Naive thymus-derived CD4-positive, alpha-beta T cell (primary cell): ENCODE measurements around the gene HOXA3. TPM values are rescaled to one million over a fixed set of nuclear protein-coding genes. Genes with fewer than 3 reads are reported as not detected.

Source experiments
- ATAC-seq: fragments of 150-1000 bp; cut with Tn5 transposase; 2 replicates; pipeline ENCODE4 v1.10.0; 2021; ENCODE audit warnings: mild to moderate bottlenecking, moderate library complexity
- CTCF ChIA-PET: fragments of 350-600 bp; sonication (Branson Sonifier 250); formaldehyde crosslinking; loops from one replicate; lab custom pipeline; 2021; ENCODE audit warnings: antibody characterized with exemption; lab: Charles Lee
- POLR2A ChIA-PET: fragments of 350-600 bp; sonication (Branson Sonifier 250); formaldehyde crosslinking; loops from one replicate; lab custom pipeline; 2021; ENCODE audit warnings: antibody characterized with exemption, inconsistent platforms; lab: Charles Lee
- DNase-seq, 9 donors: peaks; one replicate each; pipeline versions ENCODE4 v3.0.0 to v3.0.0-alpha.2; 2020 to 2022; ENCODE audit warnings: mixed read lengths in 1 of 9
- H3K27ac ChIP-seq: one replicate; pipeline ENCODE4 v1.7.0; 2013; ENCODE audit warnings: mild to moderate bottlenecking, low read depth, low read length, moderate library complexity
- H3K27me3 ChIP-seq, 2 donors: one replicate each; pipeline ENCODE4 v1.7.0; 2013; ENCODE audit warnings: low read length in 2 of 2, mild to moderate bottlenecking in 2 of 2, moderate library complexity in 2 of 2; ENCODE audit not compliant: control insufficient read depth in 2 of 2, insufficient read depth in 2 of 2
- H3K36me3 ChIP-seq, 3 experiments: 1 replicate in 2 of 3; 2 replicates in 1 of 3; pipeline ENCODE4 v1.7.0; 2013; ENCODE audit warnings: low read length in 3 of 3, mild to moderate bottlenecking in 3 of 3, moderate library complexity in 1 of 3; ENCODE audit not compliant: insufficient read depth in 3 of 3, control insufficient read depth in 2 of 3
- H3K4me1 ChIP-seq, 2 donors: one replicate each; pipeline ENCODE4 v1.7.0; 2013; ENCODE audit warnings: low read length in 2 of 2, mild to moderate bottlenecking in 2 of 2, moderate library complexity in 1 of 2; ENCODE audit not compliant: control insufficient read depth in 2 of 2, insufficient read depth in 2 of 2
- H3K4me3 ChIP-seq: 2 replicates; pipeline ENCODE4 v1.7.0; 2013; ENCODE audit warnings: mild to moderate bottlenecking, low read length
- H3K9me3 ChIP-seq, 3 experiments: 1 replicate in 2 of 3; 2 replicates in 1 of 3; pipeline ENCODE4 v1.7.0; 2013; ENCODE audit warnings: low read length in 3 of 3; ENCODE audit not compliant: control insufficient read depth in 2 of 3
- H3K27ac Mint-ChIP-seq, 9 donors: one replicate each; pipeline ENCODE4 v1.8.0; 2020 to 2022; ENCODE audit warnings: mixed read lengths in 9 of 9, mild to moderate bottlenecking in 8 of 9, moderate library complexity in 5 of 9, inconsistent platforms in 2 of 9
- H3K27me3 Mint-ChIP-seq, 5 donors: one replicate each; pipeline ENCODE4 v1.8.0; 2021 to 2022; ENCODE audit warnings: mixed read lengths in 5 of 5, mild to moderate bottlenecking in 1 of 5
- H3K36me3 Mint-ChIP-seq, 5 donors: one replicate each; pipeline ENCODE4 v1.8.0; 2020 to 2022; ENCODE audit warnings: mixed read lengths in 5 of 5, mild to moderate bottlenecking in 3 of 5, inconsistent platforms in 1 of 5
- H3K4me1 Mint-ChIP-seq, 7 donors: one replicate each; pipeline ENCODE4 v1.8.0; 2020 to 2022; ENCODE audit warnings: mixed read lengths in 7 of 7, mild to moderate bottlenecking in 3 of 7, inconsistent platforms in 1 of 7
- H3K4me3 Mint-ChIP-seq, 10 donors: one replicate each; pipeline ENCODE4 v1.8.0; 2020 to 2022; ENCODE audit warnings: mild to moderate bottlenecking in 10 of 10, mixed read lengths in 10 of 10, moderate library complexity in 6 of 10, inconsistent platforms in 2 of 10
- H3K9me3 Mint-ChIP-seq, 11 donors: one replicate each; pipeline ENCODE4 v1.8.0; 2020 to 2022; ENCODE audit warnings: mixed read lengths in 11 of 11, mild to moderate bottlenecking in 4 of 11, inconsistent platforms in 1 of 11, moderate library complexity in 1 of 11
- intact Hi-C, 2 donors: fragments of 100-400 bp; cut with micrococcal nuclease; formaldehyde crosslinking; loops; one replicate each; pipeline ENCODE4 v1.15.1; 2023
- polyA plus RNA-seq, 2 donors: library from polyadenylated mRNA; unstranded; fragments of 300-500 nt; fragmentation: Illumina TruSeq; gene quantifications; one replicate each; pipeline ENCODE4 v1.2.3, GENCODE V29; 2021
- total RNA-seq, 6 experiments: library from RNA in 5 of 6; stranded (reverse) in 5 of 6; gene quantifications; 1 replicate in 5 of 6; 2 replicates in 1 of 6; pipeline ENCODE4 v1.2.3 and lab custom pipeline; 2021 to 2026

The HOXA3 gene
- total and polyA plus RNA-seq, 7 experiments from 2014 or later, result 0.12 TPM; not detected in 6

- H3K27me3 ChIP-seq, result peaks cover 0 to 3% of the 10 kb centered on the region in 2 donors
- POLR2A ChIA-PET, result no interaction called here
- no peaks in the 10 kb centered on the region for H3K4me1 ChIP-seq
- H3K4me3 Mint-ChIP-seq, result peak overlapping the region in 8 of 10 donors; percentile 15 to 66 (median 36)
- peaks cover 34 to 68% (median 57%) of the 10 kb centered on the region in 5 donors for H3K27me3 Mint-ChIP-seq
- H3K27ac ChIP-seq, result no peak overlapping the region
- no peaks in the 10 kb centered on the region for H3K9me3 Mint-ChIP-seq
- DNase-seq (no peak), ATAC-seq (peak; percentile 36)
- no peaks in the 10 kb centered on the region for H3K9me3 ChIP-seq
- H3K4me3 ChIP-seq, result peak overlapping the region; percentile 72
- no peaks in the 10 kb centered on the region for H3K36me3 ChIP-seq
- CTCF ChIA-PET, result no interaction called here
- H3K4me1 Mint-ChIP-seq, result peaks cover 0 to 13% (median 0%) of the 10 kb centered on the region in 7 donors
- intact Hi-C loops, result loop anchor here (2.0 to 5.0 kb wide), 2 partner anchors 33 kb away; partner anchors contain the start of gene HOXA1 (in 1 of the 2)
- H3K27ac Mint-ChIP-seq, result no peak overlapping the region
- H3K36me3 Mint-ChIP-seq, result peaks cover 0 to 2% (median 0%) of the 10 kb centered on the region in 5 donors
Observed at GRCh38 chr7:27129729-27130539, 22.4 kb downstream of the HOXA3 start.

- ATAC-seq (no peak), DNase-seq (no peak)
- Mint-ChIP-seq H3K36me3 (peaks cover 0 to 2% (median 0%) of the 10 kb centered on the region in 5 donors), H3K27ac (peak overlapping the region in 2 of 9 donors; percentile 23 to 60), H3K27me3 (peaks cover 34 to 60% (median 59%) of the 10 kb centered on the region in 5 donors), H3K9me3 (no peaks in the 10 kb centered on the region), H3K4me1 (peaks cover 0 to 4% (median 0%) of the 10 kb centered on the region in 7 donors), H3K4me3 (peak overlapping the region in 8 of 10 donors; percentile 15 to 66 (median 42))
- POLR2A ChIA-PET, result no interaction called here
- Histone ChIP-seq H3K4me1 (no peaks in the 10 kb centered on the region), H3K9me3 (no peaks in the 10 kb centered on the region), H3K36me3 (no peaks in the 10 kb centered on the region), H3K4me3 (no peak overlapping the region), H3K27me3 (no peaks in the 10 kb centered on the region), H3K27ac (no peak overlapping the region)
- CTCF ChIA-PET, result no interaction called here
- intact Hi-C loops, result no loop called here
Observed at GRCh38 chr7:27128776-27129728, 23.3 kb downstream of the HOXA3 start.

- no peak overlapping the region for H3K4me3 ChIP-seq
- DNase-seq, result no peak
- H3K4me1 Mint-ChIP-seq, result peaks cover 0 to 2% (median 0%) of the 10 kb centered on the region in 7 donors
- peaks cover 36 to 61% (median 50%) of the 10 kb centered on the region in 5 donors for H3K27me3 Mint-ChIP-seq
- H3K9me3 Mint-ChIP-seq, result no peaks in the 10 kb centered on the region
- H3K27ac Mint-ChIP-seq, result no peak overlapping the region
- H3K27me3 ChIP-seq, result no peaks in the 10 kb centered on the region
- H3K36me3 ChIP-seq, result no peaks in the 10 kb centered on the region
- intact Hi-C loops, result no loop called here
- ATAC-seq, result no peak
- H3K4me3 Mint-ChIP-seq, result no peak overlapping the region
- H3K36me3 Mint-ChIP-seq, result peaks cover 0 to 2% (median 0%) of the 10 kb centered on the region in 5 donors
- no peaks in the 10 kb centered on the region for H3K4me1 ChIP-seq
- ChIA-PET CTCF (no interaction called here), POLR2A (no interaction called here)
- no peak overlapping the region for H3K27ac ChIP-seq
- no peaks in the 10 kb centered on the region for H3K9me3 ChIP-seq
Observed at GRCh38 chr7:27128034-27128433, 24.3 kb downstream of the HOXA3 start.

- peaks cover 0 to 2% (median 0%) of the 10 kb centered on the region in 7 donors for H3K4me1 Mint-ChIP-seq
- H3K36me3 Mint-ChIP-seq, result peaks cover 0 to 2% (median 0%) of the 10 kb centered on the region in 5 donors
- no peaks in the 10 kb centered on the region for H3K27me3 ChIP-seq
- H3K4me1 ChIP-seq, result no peaks in the 10 kb centered on the region
- ChIA-PET POLR2A (interaction anchor here (0.6 kb wide), 1 partner anchor 519 kb away, joined by 3 read pairs; no protein-coding TSS in a partner anchor), CTCF (no interaction called here)
- no peak overlapping the region for H3K4me3 ChIP-seq
- peaks cover 34 to 55% (median 41%) of the 10 kb centered on the region in 5 donors for H3K27me3 Mint-ChIP-seq
- intact Hi-C loops, result no loop called here
- ATAC-seq, result no peak
- H3K9me3 ChIP-seq, result no peaks in the 10 kb centered on the region
- no peak overlapping the region for H3K27ac ChIP-seq
- no peak for DNase-seq
- no peak overlapping the region for H3K4me3 Mint-ChIP-seq
- H3K27ac Mint-ChIP-seq, result no peak overlapping the region
- H3K36me3 ChIP-seq, result no peaks in the 10 kb centered on the region
- H3K9me3 Mint-ChIP-seq, result no peaks in the 10 kb centered on the region
Observed at GRCh38 chr7:27126596-27127327, 25.6 kb downstream of the HOXA3 start.

- H3K9me3 ChIP-seq, result no peaks in the 10 kb centered on the region
- Mint-ChIP-seq H3K27ac (no peak overlapping the region), H3K27me3 (peaks cover 30 to 55% (median 37%) of the 10 kb centered on the region in 5 donors), H3K36me3 (peaks cover 0 to 2% (median 0%) of the 10 kb centered on the region in 5 donors), H3K4me3 (no peak overlapping the region), H3K9me3 (no peaks in the 10 kb centered on the region), H3K4me1 (peaks cover 0 to 2% (median 0%) of the 10 kb centered on the region in 7 donors)
- intact Hi-C loops, result no loop called here
- H3K4me3 ChIP-seq, result no peak overlapping the region
- no peaks in the 10 kb centered on the region for H3K36me3 ChIP-seq
- ChIA-PET POLR2A (no interaction called here), CTCF (no interaction called here)
- no peak for ATAC-seq
- H3K4me1 ChIP-seq, result no peaks in the 10 kb centered on the region
- DNase-seq, result no peak
- H3K27ac ChIP-seq, result no peak overlapping the region
- H3K27me3 ChIP-seq, result no peaks in the 10 kb centered on the region
Observed at GRCh38 chr7:27125986-27126394, 26.4 kb downstream of the HOXA3 start.
